ENCODE data around the gene HRH2.

DNA sequence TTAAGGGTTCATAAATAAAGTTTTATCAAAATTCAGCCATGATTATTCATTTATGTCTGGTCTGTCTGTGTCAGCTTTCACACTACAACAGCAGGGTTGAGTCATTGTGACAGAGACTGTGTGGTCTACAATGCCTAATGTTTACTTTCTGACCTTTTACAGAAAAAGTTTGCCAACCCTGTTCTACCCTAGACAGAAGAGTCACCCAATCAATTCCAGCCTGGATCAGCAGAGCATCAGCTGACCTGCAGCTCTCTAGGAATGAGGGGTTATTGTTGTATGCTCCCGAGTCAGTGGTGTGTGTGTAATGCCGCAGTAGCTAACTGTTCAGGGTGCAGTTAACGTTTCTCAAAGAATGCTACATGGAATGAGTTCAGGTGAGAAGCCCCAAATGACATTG, 87.3 kb downstream of the HRH2 start:
- TF ChIP-seq POLR2AphosphoS5 (IDR thresholded peaks at IDR 0.05; ENCODE audit: low read depth, low read length) (no peak), TAF1 (IDR thresholded peaks at IDR 0.05; ENCODE audit: low read depth, low read length) (no peak)
